Lower lobe of right lung (tissue), 2 donors: ENCODE measurements around the gene SMC6. TPM values are rescaled to one million over a fixed set of nuclear protein-coding genes. Genes with fewer than 3 reads are reported as not detected.

ENCODE experiments used
- ATAC-seq, 2 donors: fragments of 200-7000 bp; cut with Tn5 transposase; one replicate each; pipeline ENCODE4 v1.9.1; 2020 to 2022; ENCODE audit warnings: mild to moderate bottlenecking in 2 of 2, moderate library complexity in 2 of 2
- DNase-seq: peaks from one replicate; pipeline ENCODE4 v3.0.0-alpha.2; 2020
- H3K27ac ChIP-seq: fragments of 200-600 bp; one replicate; pipeline ENCODE4 v1.8.0; 2022
- H3K27me3 ChIP-seq: fragments of 200-600 bp; one replicate; pipeline ENCODE4 v1.8.0; 2022; ENCODE audit warnings: low read depth
- H3K36me3 ChIP-seq: fragments of 200-600 bp; one replicate; pipeline ENCODE4 v1.8.0; 2022; ENCODE audit warnings: mild to moderate bottlenecking
- H3K4me1 ChIP-seq: fragments of 200-600 bp; one replicate; pipeline ENCODE4 v1.8.0; 2022
- H3K4me3 ChIP-seq: fragments of 200-600 bp; one replicate; pipeline ENCODE4 v1.8.0; 2022; ENCODE audit warnings: mild to moderate bottlenecking
- H3K9me3 ChIP-seq: fragments of 200-600 bp; one replicate; pipeline ENCODE4 v1.8.0; 2022
- intact Hi-C: fragments of 100-400 bp; cut with DNase I; formaldehyde crosslinking; loops from one replicate; pipeline ENCODE4 v1.11.0; 2022
- total RNA-seq: library from RNA; stranded (reverse); fragmentation: NEBNext Ultra II Directional; extraction: Animal tissue kit (Norgen Biotek cat#: 25700); gene quantifications from one replicate; pipeline ENCODE4 v1.2.1, GENCODE V29; 2021
- TF ChIP-seq, protein P1 (sequence below): fragments of 200-600 bp; IDR thresholded peaks from one replicate; pipeline ENCODE4 v1.8.0; 2022; ENCODE audit warnings: antibody characterized with exemption, mild to moderate bottlenecking
- donor health status: DM: no; HTN: yes; CAD: no; lungs with severe emphysema.

The SMC6 gene
- total RNA-seq, 1 donor from 2014 or later = 15.0 TPM

DNA sequence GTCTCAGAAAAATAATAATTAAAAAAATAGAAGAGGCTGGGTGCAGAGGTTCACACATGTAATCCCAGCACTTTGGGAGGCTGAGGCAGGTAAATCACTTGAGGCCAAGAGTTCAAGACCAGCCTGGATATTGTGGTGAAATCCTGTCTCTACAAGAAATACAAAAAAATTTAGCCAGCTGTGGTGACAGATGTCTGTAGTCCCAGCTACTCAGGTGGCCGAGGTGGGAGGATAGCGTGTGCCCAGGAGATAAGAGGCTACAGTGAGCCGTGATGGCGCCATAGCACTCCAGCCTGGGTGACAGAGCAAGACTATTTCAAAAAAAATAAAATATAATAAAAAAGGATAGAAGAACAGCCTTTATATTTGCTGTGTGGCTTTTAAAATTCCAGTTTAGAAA lies 35.9 kb downstream of the SMC6 start:
- ATAC-seq = no peak
- H3K36me3 ChIP-seq = peaks cover 92% of the 10 kb centered on the region
- intact Hi-C loops = no loop called here
- H3K4me1 ChIP-seq = no peaks in the 10 kb centered on the region
- H3K27me3 ChIP-seq = no peaks in the 10 kb centered on the region
- H3K9me3 ChIP-seq = no peaks in the 10 kb centered on the region
- no peak overlapping the region for H3K4me3 ChIP-seq
- no peak for DNase-seq
- H3K27ac ChIP-seq = no peak overlapping the region
- TF ChIP-seq, protein P1, sequence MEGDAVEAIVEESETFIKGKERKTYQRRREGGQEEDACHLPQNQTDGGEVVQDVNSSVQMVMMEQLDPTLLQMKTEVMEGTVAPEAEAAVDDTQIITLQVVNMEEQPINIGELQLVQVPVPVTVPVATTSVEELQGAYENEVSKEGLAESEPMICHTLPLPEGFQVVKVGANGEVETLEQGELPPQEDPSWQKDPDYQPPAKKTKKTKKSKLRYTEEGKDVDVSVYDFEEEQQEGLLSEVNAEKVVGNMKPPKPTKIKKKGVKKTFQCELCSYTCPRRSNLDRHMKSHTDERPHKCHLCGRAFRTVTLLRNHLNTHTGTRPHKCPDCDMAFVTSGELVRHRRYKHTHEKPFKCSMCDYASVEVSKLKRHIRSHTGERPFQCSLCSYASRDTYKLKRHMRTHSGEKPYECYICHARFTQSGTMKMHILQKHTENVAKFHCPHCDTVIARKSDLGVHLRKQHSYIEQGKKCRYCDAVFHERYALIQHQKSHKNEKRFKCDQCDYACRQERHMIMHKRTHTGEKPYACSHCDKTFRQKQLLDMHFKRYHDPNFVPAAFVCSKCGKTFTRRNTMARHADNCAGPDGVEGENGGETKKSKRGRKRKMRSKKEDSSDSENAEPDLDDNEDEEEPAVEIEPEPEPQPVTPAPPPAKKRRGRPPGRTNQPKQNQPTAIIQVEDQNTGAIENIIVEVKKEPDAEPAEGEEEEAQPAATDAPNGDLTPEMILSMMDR = no peak

DNA sequence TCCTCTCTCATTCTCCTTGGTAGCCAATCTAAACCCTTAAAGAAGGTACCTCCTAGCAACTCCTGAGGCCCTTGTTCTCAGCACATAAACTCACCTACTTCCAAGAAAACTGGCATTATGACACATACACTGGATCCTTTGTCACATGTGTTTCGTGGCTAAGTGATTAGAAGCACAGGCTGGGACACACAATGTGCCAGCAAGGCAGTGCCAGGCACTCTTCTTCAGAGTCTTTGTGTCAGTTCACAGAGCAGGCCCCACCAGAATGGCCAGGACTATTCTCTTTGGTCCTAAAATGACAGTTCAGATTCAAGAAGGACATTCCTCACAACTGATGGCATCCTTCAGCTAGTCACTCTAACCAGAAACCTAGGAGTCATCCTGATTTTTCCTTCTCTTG lies 40.3 kb downstream of the SMC6 start:
- intact Hi-C loops = no loop called here
- DNase-seq = no peak
- no peak for ATAC-seq

DNA sequence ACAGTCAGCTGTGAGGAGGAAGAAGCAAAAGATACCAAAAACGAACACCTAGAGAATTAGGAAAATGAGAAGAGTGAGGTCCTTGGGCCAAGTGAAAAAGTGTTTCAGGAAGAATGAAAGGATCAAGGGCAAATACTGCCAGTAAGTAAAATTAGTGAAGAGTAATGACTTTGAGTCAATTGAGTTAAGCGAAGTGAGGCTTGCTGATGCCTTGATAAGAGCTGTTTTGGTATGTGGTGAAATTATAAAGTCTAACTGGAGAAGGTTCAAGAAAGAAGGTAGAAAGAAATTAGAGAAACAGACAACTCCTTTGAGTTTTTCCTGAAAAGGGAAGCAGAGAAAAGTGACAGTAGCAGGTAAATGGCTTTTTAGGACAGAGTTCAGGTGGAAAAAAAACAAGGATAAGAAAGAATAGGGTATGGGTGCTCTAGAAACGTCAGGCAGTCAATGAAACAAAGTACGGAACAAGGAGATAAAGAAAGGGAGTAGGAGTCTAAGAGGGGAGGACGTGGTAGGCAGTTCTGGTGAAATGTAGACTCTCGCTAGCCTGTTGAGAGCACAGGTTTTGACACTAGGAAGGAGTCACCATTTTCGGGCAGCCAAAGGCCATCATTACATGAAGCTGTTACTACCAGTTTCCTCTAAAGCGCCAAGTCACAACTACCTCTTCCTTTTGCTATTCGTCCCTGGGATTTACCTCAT lies 42.9 kb downstream of the SMC6 start:
- H3K27ac ChIP-seq = no peak overlapping the region
- H3K36me3 ChIP-seq = peaks cover 78% of the 10 kb centered on the region
- TF ChIP-seq, protein P1 = no peak
- intact Hi-C loops = no loop called here
- H3K27me3 ChIP-seq = no peaks in the 10 kb centered on the region
- DNase-seq (no peak), ATAC-seq (no peak)
- no peaks in the 10 kb centered on the region for H3K9me3 ChIP-seq
- no peak overlapping the region for H3K4me3 ChIP-seq
- no peaks in the 10 kb centered on the region for H3K4me1 ChIP-seq

More for the DNA sequence above, 40.3 kb downstream of the SMC6 start:
- no peaks in the 10 kb centered on the region for H3K27me3 ChIP-seq
- H3K9me3 ChIP-seq = no peaks in the 10 kb centered on the region
- peaks cover 87% of the 10 kb centered on the region for H3K36me3 ChIP-seq
- H3K4me3 ChIP-seq = no peak overlapping the region
- H3K4me1 ChIP-seq = no peaks in the 10 kb centered on the region
- TF ChIP-seq, protein P1 = no peak
- no peak overlapping the region for H3K27ac ChIP-seq

DNA sequence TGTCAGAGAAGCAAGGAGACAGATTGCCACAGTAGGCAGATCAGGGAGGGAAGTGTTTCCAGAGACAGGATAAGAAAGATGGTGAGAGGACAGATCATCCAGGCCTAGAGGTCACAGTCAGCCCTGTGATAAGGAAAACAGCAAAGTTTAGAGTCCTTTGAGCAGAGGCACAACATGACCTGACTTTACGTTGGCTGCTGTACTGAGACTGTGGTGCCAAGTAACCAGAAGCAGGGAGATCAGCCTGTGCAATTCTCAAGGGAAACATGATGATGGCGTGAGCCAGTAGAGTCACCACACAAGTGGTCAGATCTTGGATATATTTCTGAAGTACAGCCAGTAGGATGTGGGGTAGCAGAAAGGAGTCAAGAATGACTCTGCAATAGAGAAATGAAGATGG lies 43.7 kb downstream of the SMC6 start:
- intact Hi-C loops = no loop called here
- Histone ChIP-seq H3K36me3 (peaks cover 79% of the 10 kb centered on the region), H3K9me3 (no peaks in the 10 kb centered on the region), H3K4me1 (no peaks in the 10 kb centered on the region), H3K27me3 (no peaks in the 10 kb centered on the region), H3K4me3 (no peak overlapping the region), H3K27ac (no peak overlapping the region)
- ATAC-seq (no peak), DNase-seq (no peak)
- TF ChIP-seq, protein P1 = no peak

DNA sequence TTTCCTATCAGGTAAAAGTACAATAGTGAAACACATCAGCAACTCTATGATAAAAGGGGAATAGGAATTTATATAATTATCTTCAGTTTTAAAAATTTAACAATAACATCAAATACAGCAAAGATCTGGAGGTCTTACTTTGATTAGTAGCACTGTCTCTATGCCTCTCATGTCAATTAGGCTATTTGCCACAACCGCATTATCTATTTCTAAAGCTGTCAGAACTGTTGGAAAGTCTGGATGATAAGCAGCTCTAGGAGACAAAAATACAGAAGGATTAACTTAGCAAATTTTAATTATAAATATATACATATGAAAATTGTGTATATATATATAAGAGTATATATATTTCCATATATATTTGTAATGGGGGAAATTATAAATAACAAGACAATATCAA lies 45.1 kb downstream of the SMC6 start:
- TF ChIP-seq, protein P1 = no peak
- no peak for ATAC-seq
- Histone ChIP-seq H3K36me3 (peaks cover 77% of the 10 kb centered on the region), H3K27ac (no peak overlapping the region), H3K4me1 (no peaks in the 10 kb centered on the region), H3K4me3 (no peak overlapping the region), H3K9me3 (no peaks in the 10 kb centered on the region), H3K27me3 (no peaks in the 10 kb centered on the region)
- intact Hi-C loops = no loop called here
- DNase-seq = no peak
